NCI-H2107 (cell line): ENCODE data around the gene KRT76.

Experiments used
- DNase-seq: peaks from one replicate; lab custom pipeline; 2025; lab: John Stamatoyannopoulos, UW

KRT76 gene

DNA sequence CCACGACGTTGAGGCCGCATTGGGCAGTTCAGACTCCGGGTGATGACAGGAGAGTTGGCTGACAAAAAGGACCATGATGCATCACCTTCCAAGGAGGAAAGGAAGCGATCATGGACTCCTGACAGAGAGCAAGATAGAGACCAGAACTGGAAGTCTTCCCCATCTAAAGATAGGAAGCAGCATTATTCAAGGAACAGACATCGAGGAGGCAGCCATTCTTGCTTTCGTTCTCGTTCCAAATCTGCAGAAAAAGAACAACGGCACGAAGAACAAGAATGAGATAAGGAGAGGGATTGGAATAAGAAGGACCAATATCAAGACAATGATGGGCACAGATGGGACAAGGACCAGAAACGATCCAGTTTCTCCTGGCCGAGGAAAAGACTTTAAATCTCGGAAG is 46.8 kb downstream of the KRT76 start:
- DNase-seq: no peak

DNA sequence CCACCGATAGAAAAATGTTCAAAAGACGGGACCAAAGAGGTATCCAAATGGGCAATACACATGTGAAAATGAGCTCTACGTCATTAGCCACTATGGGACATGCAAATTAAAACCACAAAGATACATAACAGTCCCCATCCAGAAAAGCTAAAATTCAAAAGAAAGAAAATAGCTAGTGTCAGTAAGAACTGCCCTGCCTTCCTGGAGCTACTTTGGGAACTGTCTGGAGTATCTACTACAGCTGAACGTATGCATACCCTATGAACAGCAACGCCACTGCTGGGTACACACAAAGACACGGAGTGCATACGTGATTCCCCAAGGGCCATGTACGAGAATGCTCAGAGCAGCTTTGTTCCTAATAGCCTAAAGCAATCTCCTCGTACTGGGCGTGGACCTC is 48.0 kb downstream of the KRT76 start:
- DNase-seq: no peak

GRCh38 chr12:52728374-52728773 is 48.8 kb downstream of the KRT76 start:
- no peak for DNase-seq

GRCh38 chr12:52727037-52727436 is 50.1 kb downstream of the KRT76 start:
- DNase-seq: no peak

DNA sequence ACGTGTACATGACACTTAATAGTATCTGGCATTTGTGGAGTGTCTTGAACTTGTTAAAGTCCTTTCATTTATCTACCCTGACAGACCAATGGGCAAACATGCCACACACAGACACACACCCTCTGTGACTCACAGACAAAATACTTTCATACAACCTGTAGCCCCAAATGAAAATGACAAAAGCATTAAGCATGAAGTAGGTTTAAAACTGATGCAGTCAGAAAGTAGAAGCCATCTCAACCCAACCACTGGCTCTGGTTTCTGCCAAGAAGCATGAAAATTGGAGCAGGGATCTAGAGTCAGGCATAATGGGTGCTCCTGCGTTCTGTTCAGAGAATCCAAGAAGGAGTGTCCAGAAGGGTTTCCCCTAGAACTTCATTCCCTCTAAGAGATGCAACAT is 50.7 kb downstream of the KRT76 start:
- DNase-seq: no peak

- DNase-seq: no peak
Measured at GRCh38 chr12:52724384-52724783, 52.8 kb downstream of the KRT76 start.

DNA sequence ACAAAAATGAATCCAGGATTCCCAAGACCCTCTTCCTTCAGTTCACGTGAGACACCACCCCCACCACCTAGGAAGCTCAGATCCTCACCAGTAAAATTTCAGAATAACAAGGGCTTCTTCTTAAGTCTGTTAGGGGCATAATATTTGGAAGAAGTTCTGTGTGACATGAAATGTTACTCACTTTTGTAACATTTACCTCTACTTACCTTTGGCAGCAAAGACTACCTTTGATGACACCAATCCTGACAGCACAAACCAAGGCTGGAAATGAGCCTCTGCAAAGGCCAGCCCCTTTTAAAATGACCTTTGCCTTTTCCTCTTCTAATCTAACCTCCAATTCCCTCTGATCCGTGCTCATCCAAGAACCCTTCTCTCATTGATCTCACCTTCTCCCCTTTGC is 54.5 kb downstream of the KRT76 start:
- DNase-seq: no peak

DNA sequence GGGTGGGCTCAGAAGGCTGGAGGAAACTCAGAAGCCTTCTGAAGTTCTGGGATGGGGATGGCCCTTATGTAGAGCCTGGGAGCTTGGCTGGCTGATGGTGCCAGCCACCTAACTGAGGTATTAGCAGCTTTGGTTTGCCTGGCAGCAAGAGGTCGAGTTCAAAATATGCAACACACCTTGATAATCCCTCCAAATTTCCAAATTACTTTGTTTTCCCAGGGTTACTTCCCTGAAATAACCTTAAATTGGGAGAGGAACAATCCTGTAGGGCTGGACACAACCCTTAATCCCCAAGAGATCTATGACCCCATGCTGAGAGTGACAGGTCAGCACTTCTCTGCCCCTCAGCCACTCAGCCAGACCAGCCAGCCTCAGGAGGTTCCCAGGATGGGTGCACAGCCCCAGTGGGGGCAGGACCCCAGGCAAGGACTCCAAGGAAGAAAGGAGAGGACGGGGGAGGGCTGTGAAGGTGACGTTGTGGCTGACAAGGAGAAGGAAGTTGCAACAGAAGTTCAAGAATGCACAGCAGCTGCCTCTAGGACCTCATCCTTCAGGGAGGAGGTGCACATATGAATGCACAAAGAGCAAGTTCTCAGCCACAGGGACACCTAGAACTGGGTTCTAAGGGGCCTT is 55.2 kb downstream of the KRT76 start:
- DNase-seq: no peak

DNA sequence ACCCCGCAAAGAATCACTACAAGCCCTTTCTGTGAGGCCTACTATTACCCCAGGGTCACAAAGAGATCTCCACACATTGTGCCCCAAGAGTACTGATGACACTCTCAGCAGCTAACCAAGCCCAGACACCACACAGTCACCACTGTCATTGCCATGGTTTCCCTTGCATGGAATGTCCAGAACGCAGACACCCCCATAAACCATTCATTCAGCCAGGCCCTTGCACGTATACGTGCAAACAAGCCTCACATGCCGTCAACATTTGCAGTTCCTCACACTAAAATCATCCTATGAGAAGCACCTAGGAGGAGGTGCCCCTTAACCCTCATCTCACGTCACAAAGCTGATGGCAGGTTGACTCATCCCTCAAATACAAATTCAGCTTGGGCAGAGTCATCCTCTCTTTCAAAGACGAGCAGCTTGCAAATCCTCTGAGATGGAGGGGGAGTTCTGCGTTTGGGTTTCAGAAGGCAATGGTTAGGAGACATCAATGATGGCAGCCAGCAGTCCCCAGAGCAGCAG is 56.7 kb downstream of the KRT76 start:
- DNase-seq: no peak
